GM21528 (cell line): ENCODE measurements around the gene DMAC2.
"Not testable (repeated sequence)": the region's sequence is repeated elsewhere in the genome, so short reads cannot be mapped to it uniquely, and the experiment has no call there.

ENCODE experiments used
- ATAC-seq: cut with Tn5 transposase; IDR thresholded peaks from one replicate; pipeline ENCODE4 v1.9.1; 2021; ENCODE audit warnings: mild to moderate bottlenecking, moderate library complexity; ENCODE audit not compliant: unreplicated experiment, low FRiP score

DMAC2 gene

GRCh38 chr19:41443813-41444455 lies 4.2 kb upstream of the DMAC2 start:
- no peak for ATAC-seq

- ATAC-seq: no peak
These were observed 3.0 kb upstream of the DMAC2 start, which contains the start of gene ERICH4 for GRCh38 chr19:41442473-41443355. Gene ERICH4, plus strand, starts transcription at chr19:41443156. Its CDS starts 14 bp downstream, at chr19:41443170.

GRCh38 chr19:41441321-41441945 lies 1.7 kb upstream of the DMAC2 start:
- ATAC-seq: no peak

- no peak for ATAC-seq
These were observed 1.7 kb downstream of the DMAC2 start for GRCh38 chr19:41437944-41438574.

GRCh38 chr19:41436674-41436951 lies 3.1 kb downstream of the DMAC2 start:
- ATAC-seq: no peak

- no peak for ATAC-seq
These were observed 3.6 kb downstream of the DMAC2 start for GRCh38 chr19:41435936-41436673.

GRCh38 chr19:41435376-41435775 lies 4.3 kb downstream of the DMAC2 start:
- ATAC-seq: not testable (repeated sequence)

GRCh38 chr19:41434450-41434849 lies 5.3 kb downstream of the DMAC2 start:
- ATAC-seq: no peak

- ATAC-seq: no peak
These were observed 6.5 kb downstream of the DMAC2 start for GRCh38 chr19:41433171-41433570.

GRCh38 chr19:41431426-41432386 lies 8.0 kb downstream of the DMAC2 start:
- no peak for ATAC-seq

- ATAC-seq: no peak
These were observed 8.8 kb downstream of the DMAC2 start for GRCh38 chr19:41430922-41431321.

GRCh38 chr19:41428481-41428859 lies 11.2 kb downstream of the DMAC2 start:
- ATAC-seq: no peak

- ATAC-seq: no peak
These were observed 11.8 kb downstream of the DMAC2 start for GRCh38 chr19:41427647-41428480.

- no peak for ATAC-seq
These were observed 12.6 kb downstream of the DMAC2 start, which contains the start of gene B3GNT8 for GRCh38 chr19:41426952-41427646. Gene B3GNT8, minus strand, starts transcription at chr19:41427374. Its CDS starts 596 bp downstream, at chr19:41426778.

GRCh38 chr19:41426116-41426841 lies 13.4 kb downstream of the DMAC2 start:
- no peak for ATAC-seq

GRCh38 chr19:41425174-41426115 lies 14.3 kb downstream of the DMAC2 start:
- ATAC-seq: no peak
